Prostate gland (tissue), 2 donors: ENCODE data around the gene FBXO15. TPM values are rescaled to one million over a fixed set of nuclear protein-coding genes. Genes with fewer than 3 reads are reported as not detected.

Experiments
- DNase-seq: peaks from one replicate; pipeline ENCODE4 v3.0.0-alpha.2; 2019; ENCODE audit warnings: low spot score
- H3K27ac ChIP-seq, 2 donors: fragments of 200-600 bp; sonication (generic); 2 replicates each; pipeline ENCODE4 v1.5.1; 2017 to 2019
- H3K27me3 ChIP-seq: fragments of 200-600 bp; sonication (generic); replicated peaks from 2 replicates; pipeline ENCODE4 v1.5.1; 2019; ENCODE audit not compliant: insufficient read depth
- H3K36me3 ChIP-seq, 2 donors: fragments of 200-600 bp; sonication (generic); 1 replicate in 1 of 2; 2 replicates in 1 of 2; pipeline versions ENCODE4 v1.5.1 to v1.8.1; 2017 to 2019
- H3K4me1 ChIP-seq: fragments of 200-600 bp; sonication (generic); replicated peaks from 2 replicates; pipeline ENCODE4 v1.5.1; 2019
- H3K4me3 ChIP-seq, 2 donors: fragments of 200-600 bp; sonication (generic); 2 replicates each; pipeline ENCODE4 v1.5.1; 2017 to 2019
- H3K9me3 ChIP-seq: fragments of 200-600 bp; sonication (generic); 2 replicates; pipeline ENCODE4 v1.5.1; 2017
- CTCF ChIP-seq, 4 experiments: fragments of 200-600 bp in 2 of 4; fragments of 450-650 bp in 2 of 4; sonication (generic) in 2 of 4; IDR thresholded peaks; 1 replicate in 3 of 4; 2 replicates in 1 of 4; pipeline ENCODE4 v1.5.1; 2016 to 2019; ENCODE audit warnings: antibody characterized with exemption in 4 of 4, mild to moderate bottlenecking in 2 of 4, moderate library complexity in 2 of 4
- POLR2A ChIP-seq: fragments of 450-650 bp; IDR thresholded peaks from one replicate; pipeline ENCODE4 v1.6.1; 2016; ENCODE audit warnings: antibody characterized with exemption, mild to moderate bottlenecking
- POLR2AphosphoS5 ChIP-seq: sonication (generic); formaldehyde crosslinking; IDR thresholded peaks from one replicate; pipeline ENCODE4 v1.6.1; 2017; ENCODE audit warnings: antibody characterized with exemption
- WGBS: methylation state at CpG from one replicate; pipeline ENCODE4 v1.1.5; 2018; 5-methylcytosine and 5-hydroxymethylcytosine counted together
- intact Hi-C: fragments of 100-400 bp; cut with DNase I; formaldehyde crosslinking; loops from one replicate; pipeline ENCODE4 v1.14.2; 2022
- total RNA-seq, 2 donors: library from RNA; depleted of rRNA; stranded (reverse); fragments of >200 nt; gene quantifications; one replicate each; pipeline ENCODE4 v1.1.0, GENCODE V29; 2016

The FBXO15 gene
- total RNA-seq, 2 donors from 2014 or later = 4.2 to 7.8 TPM

- Histone ChIP-seq H3K4me3 (no peak overlapping the region), H3K4me1 (no peaks in the 10 kb centered on the region), H3K9me3 (no peaks in the 10 kb centered on the region), H3K27me3 (no peaks in the 10 kb centered on the region), H3K27ac (no peak overlapping the region), H3K36me3 (no peaks in the 10 kb centered on the region)
- DNase-seq = no peak
- TF ChIP-seq POLR2AphosphoS5 = no peak
- no peak for TF ChIP-seq CTCF (IDR thresholded peaks at IDR 0.05)
- no peak for TF ChIP-seq POLR2A
- WGBS = 65% methylated on average over 4 of the region's 4 CpGs
- intact Hi-C loops = loop anchor here (10.0 kb wide), 1 partner anchor 340 kb away; no protein-coding TSS in a partner anchor
Observed at GRCh38 chr18:74115046-74115445, 32.6 kb downstream of the FBXO15 start.

- Histone ChIP-seq H3K4me1 (no peaks in the 10 kb centered on the region), H3K36me3 (no peaks in the 10 kb centered on the region), H3K4me3 (no peak overlapping the region), H3K27ac (no peak overlapping the region), H3K9me3 (no peaks in the 10 kb centered on the region), H3K27me3 (no peaks in the 10 kb centered on the region)
- no peak for DNase-seq
- intact Hi-C loops = loop anchor here (5.0 to 10.0 kb wide), 2 partner anchors 339 to 1352 kb away; no protein-coding TSS in a partner anchor
- no peak for TF ChIP-seq CTCF (IDR thresholded peaks at IDR 0.05)
- no peak for TF ChIP-seq POLR2A
- TF ChIP-seq POLR2AphosphoS5 = no peak
- 50% methylated on average over 1 of the region's 1 CpG for WGBS
Observed at GRCh38 chr18:74114116-74114515, 33.5 kb downstream of the FBXO15 start.

GRCh38 chr18:74113711-74114110 is 33.9 kb downstream of the FBXO15 start:
- no peaks in the 10 kb centered on the region for H3K4me1 ChIP-seq
- H3K4me3 ChIP-seq = no peak overlapping the region
- no peaks in the 10 kb centered on the region for H3K36me3 ChIP-seq
- H3K27me3 ChIP-seq = no peaks in the 10 kb centered on the region
- TF ChIP-seq POLR2AphosphoS5 (no peak), POLR2A (no peak), CTCF (IDR thresholded peaks at IDR 0.05) (no peak)
- intact Hi-C loops = loop anchor here (5.0 to 10.0 kb wide), 2 partner anchors 339 to 1351 kb away; no protein-coding TSS in a partner anchor
- no peaks in the 10 kb centered on the region for H3K9me3 ChIP-seq
- no peak overlapping the region for H3K27ac ChIP-seq
- no peak for DNase-seq

- 83% methylated on average over 4 of the region's 4 CpGs for WGBS
- no peak overlapping the region for H3K4me3 ChIP-seq
- no peaks in the 10 kb centered on the region for H3K9me3 ChIP-seq
- TF ChIP-seq CTCF (IDR thresholded peaks at IDR 0.05) (no peak), POLR2AphosphoS5 (no peak), POLR2A (no peak)
- intact Hi-C loops = loop anchor here (5.0 to 10.0 kb wide), 2 partner anchors 336 to 1349 kb away; no protein-coding TSS in a partner anchor
- H3K36me3 ChIP-seq = no peaks in the 10 kb centered on the region
- H3K27ac ChIP-seq = no peak overlapping the region
- no peaks in the 10 kb centered on the region for H3K4me1 ChIP-seq
- DNase-seq = no peak
- H3K27me3 ChIP-seq = no peaks in the 10 kb centered on the region
Observed at GRCh38 chr18:74110976-74111375, 36.7 kb downstream of the FBXO15 start.

GRCh38 chr18:74110149-74110548 is 37.5 kb downstream of the FBXO15 start:
- no peaks in the 10 kb centered on the region for H3K9me3 ChIP-seq
- H3K27me3 ChIP-seq = no peaks in the 10 kb centered on the region
- no peak overlapping the region for H3K4me3 ChIP-seq
- H3K36me3 ChIP-seq = no peaks in the 10 kb centered on the region
- WGBS = 96% methylated on average over 1 of the region's 1 CpG
- TF ChIP-seq POLR2AphosphoS5 (no peak), POLR2A (no peak), CTCF (IDR thresholded peaks at IDR 0.05) (no peak)
- no peak overlapping the region for H3K27ac ChIP-seq
- no peaks in the 10 kb centered on the region for H3K4me1 ChIP-seq
- DNase-seq = no peak
- intact Hi-C loops = loop anchor here (5.0 to 10.0 kb wide), 2 partner anchors 335 to 1348 kb away; no protein-coding TSS in a partner anchor
